ENCODE results near the gene SCN3B.

DNA sequence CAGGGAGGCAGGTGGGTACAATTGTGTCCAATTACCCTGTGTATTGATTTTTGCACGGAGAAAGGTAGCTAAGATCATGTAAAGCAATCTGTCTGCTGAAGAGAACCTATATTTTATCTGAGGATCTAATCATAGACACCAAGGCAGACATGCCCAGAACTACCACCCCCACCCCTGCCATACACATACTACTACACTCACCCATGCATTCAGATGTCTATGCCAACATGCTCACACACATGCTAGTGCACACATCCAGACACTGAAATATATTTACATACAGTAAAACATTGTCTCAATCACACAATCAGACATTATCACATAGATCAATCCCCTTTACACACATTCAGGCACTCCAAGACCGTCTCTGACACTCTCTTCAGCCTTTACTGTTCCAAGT lies 1.8 kb downstream of the SCN3B start:
- no peak for TF ChIP-seq CTCF (IDR thresholded peaks at IDR 0.05; ENCODE audit: poor library complexity)
- TF ChIP-seq EZH2phosphoT487 (IDR thresholded peaks at IDR 0.05; ENCODE audit: low read depth, severe bottlenecking, unreplicated experiment), result no peak
